Karpas-422 (cell line): Measurements from ENCODE around the gene RASGEF1B. TPM values are rescaled to one million over a fixed set of nuclear protein-coding genes. Genes with fewer than 3 reads are reported as not detected.

Experiments used
- DNase-seq: peaks from one replicate; pipeline ENCODE4 v3.0.0-alpha.2; 2015
- H2AFZ ChIP-seq: fragments of 200-600 bp; sonication (generic); 2 replicates; pipeline ENCODE4 v1.6.1; 2014; ENCODE audit warnings: antibody characterized with exemption, low read length, mixed read lengths
- H3K27ac ChIP-seq: fragments of 200-600 bp; sonication (generic); 2 replicates; pipeline ENCODE4 v1.5.1; 2014; ENCODE audit warnings: mild to moderate bottlenecking, low read length, moderate library complexity
- H3K27me3 ChIP-seq: fragments of 200-600 bp; sonication (generic); 2 replicates; pipeline ENCODE4 v1.6.1; 2014; ENCODE audit warnings: low read length, mixed read lengths
- H3K36me3 ChIP-seq: fragments of 200-600 bp; sonication (generic); 2 replicates; pipeline ENCODE4 v1.6.1; 2014; ENCODE audit warnings: low read length, mixed read lengths; ENCODE audit not compliant: insufficient read depth
- H3K4me1 ChIP-seq: fragments of 200-600 bp; sonication (generic); 2 replicates; pipeline ENCODE4 v1.6.1; 2014; ENCODE audit warnings: mild to moderate bottlenecking, low read length, mixed read lengths
- H3K4me2 ChIP-seq: fragments of 200-600 bp; sonication (generic); 2 replicates; pipeline ENCODE4 v1.6.1; 2014; ENCODE audit warnings: low read length, low read depth, mild to moderate bottlenecking; ENCODE audit not compliant: poor library complexity, severe bottlenecking
- H3K4me3 ChIP-seq: fragments of 200-600 bp; sonication (generic); 2 replicates; pipeline ENCODE4 v1.5.1; 2014; ENCODE audit warnings: mild to moderate bottlenecking, antibody characterized with exemption, low read length, mixed read lengths
- H3K79me2 ChIP-seq: fragments of 200-600 bp; sonication (generic); 2 replicates; pipeline ENCODE4 v1.6.1; 2014; ENCODE audit warnings: mild to moderate bottlenecking, low read length, mixed read lengths
- H3K9ac ChIP-seq: fragments of 200-600 bp; sonication (generic); 2 replicates; pipeline ENCODE4 v1.6.0; 2014; ENCODE audit warnings: low read length
- H3K9me2 ChIP-seq: fragments of 200-600 bp; sonication (generic), shearing (Covaris generic); replicated peaks from 2 replicates; pipeline ENCODE4 v1.6.0; 2014; ENCODE audit warnings: mild to moderate bottlenecking, low read length, moderate library complexity; ENCODE audit not compliant: insufficient read depth
- H3K9me3 ChIP-seq: fragments of 300-700, 200-600 bp; sonication (generic); 2 replicates; pipeline ENCODE4 v1.6.1; 2014; ENCODE audit warnings: low read length, mixed read lengths
- H4K20me1 ChIP-seq: fragments of 200-600 bp; sonication (generic); 2 replicates; pipeline ENCODE4 v1.6.1; 2014; ENCODE audit warnings: mild to moderate bottlenecking, antibody characterized with exemption, low read length, low read depth; ENCODE audit not compliant: insufficient read depth
- total RNA-seq: library from RNA; depleted of rRNA; stranded (reverse); fragments of >200 nt; shearing (Covaris generic); gene quantifications from 2 replicates; pipeline ENCODE4 v1.2.3, GENCODE V29; 2014; ENCODE audit warnings: low replicate concordance

RASGEF1B gene
- total RNA-seq, 1 experiment from 2014 or later = 1.6 TPM

DNA sequence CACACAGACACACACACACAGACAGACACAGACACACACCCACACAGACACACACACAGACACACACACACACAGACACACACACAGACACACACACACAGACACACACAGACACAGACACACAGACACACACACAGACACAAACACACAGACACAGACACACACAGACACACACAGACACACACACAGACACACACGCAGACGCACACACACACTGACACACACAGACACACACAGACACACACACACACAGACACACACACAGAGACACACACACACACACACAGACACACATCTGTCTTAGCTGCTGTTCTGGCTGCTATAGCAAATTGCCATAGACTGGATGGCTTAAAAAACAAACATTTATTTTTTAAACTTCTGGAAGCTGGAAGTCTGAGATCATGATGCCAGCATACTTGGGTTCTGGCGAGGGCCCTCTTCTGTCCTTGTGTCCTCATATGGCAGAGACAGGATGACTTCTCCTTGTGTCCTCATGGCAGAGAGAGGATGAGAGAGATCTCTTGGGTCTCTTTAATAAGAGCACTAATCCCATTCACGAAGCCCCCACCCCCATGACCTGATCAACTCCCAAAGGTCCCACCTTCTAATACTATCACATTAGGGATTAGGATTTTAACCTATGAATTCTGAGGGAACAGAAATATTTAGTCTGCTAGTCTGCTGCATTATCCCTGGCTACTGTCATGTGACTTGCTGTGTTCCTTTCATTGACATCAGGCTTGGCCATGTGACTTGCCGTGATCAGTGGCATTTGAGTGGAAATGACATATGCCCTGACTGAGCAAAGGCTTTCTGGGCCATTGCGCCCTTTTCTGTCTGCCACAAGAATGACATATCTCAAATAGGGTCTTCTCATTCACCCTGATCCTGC, 32.7 kb upstream of the RASGEF1B start:
- Histone ChIP-seq H2AFZ (peak overlapping the region; percentile 14; the same call in 1 of the 2 replicates), H3K36me3 (no peaks in the 10 kb centered on the region), H3K4me1 (no peaks in the 10 kb centered on the region), H4K20me1 (no peaks in the 10 kb centered on the region), H3K4me2 (no peak overlapping the region), H3K9me3 (no peaks in the 10 kb centered on the region), H3K27ac (no peak overlapping the region), H3K4me3 (no peak overlapping the region), H3K9ac (no peak overlapping the region), H3K27me3 (no peaks in the 10 kb centered on the region), H3K79me2 (no peaks in the 10 kb centered on the region), H3K9me2 (no peaks in the 10 kb centered on the region)
- DNase-seq = no peak

DNA sequence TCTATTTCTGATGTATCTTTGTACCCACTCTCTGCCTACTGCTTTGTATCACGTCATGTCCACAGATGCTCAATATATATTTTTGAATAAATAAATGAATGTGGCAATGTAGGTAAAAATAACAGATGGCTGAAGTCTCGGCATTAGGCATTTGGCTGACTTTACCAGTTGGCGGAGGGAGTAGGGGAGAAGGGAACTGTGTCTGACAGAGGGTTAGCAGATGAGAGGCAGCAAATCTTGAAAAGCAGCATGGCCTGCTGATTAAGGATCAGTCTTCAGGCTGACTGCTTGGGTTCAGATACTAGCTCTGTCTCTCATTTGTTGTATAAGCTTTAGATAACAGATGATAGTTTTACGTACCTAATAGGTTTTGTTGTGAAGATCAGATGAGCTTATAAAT, 31.9 kb upstream of the RASGEF1B start:
- no peaks in the 10 kb centered on the region for H4K20me1 ChIP-seq
- H2AFZ ChIP-seq = no peak overlapping the region
- H3K4me2 ChIP-seq = no peak overlapping the region
- H3K9me3 ChIP-seq = no peaks in the 10 kb centered on the region
- no peaks in the 10 kb centered on the region for H3K9me2 ChIP-seq
- H3K27ac ChIP-seq = no peak overlapping the region
- H3K36me3 ChIP-seq = no peaks in the 10 kb centered on the region
- H3K4me1 ChIP-seq = no peaks in the 10 kb centered on the region
- no peak overlapping the region for H3K9ac ChIP-seq
- H3K4me3 ChIP-seq = no peak overlapping the region
- DNase-seq = no peak
- no peaks in the 10 kb centered on the region for H3K79me2 ChIP-seq
- H3K27me3 ChIP-seq = no peaks in the 10 kb centered on the region

GRCh38 chr4:81502564-81502963, 30.9 kb upstream of the RASGEF1B start:
- Histone ChIP-seq H3K79me2 (no peaks in the 10 kb centered on the region), H3K4me1 (no peaks in the 10 kb centered on the region), H4K20me1 (no peaks in the 10 kb centered on the region), H3K36me3 (no peaks in the 10 kb centered on the region), H3K27me3 (no peaks in the 10 kb centered on the region), H2AFZ (no peak overlapping the region), H3K27ac (no peak overlapping the region), H3K9me3 (no peaks in the 10 kb centered on the region), H3K4me2 (no peak overlapping the region), H3K9ac (no peak overlapping the region), H3K9me2 (no peaks in the 10 kb centered on the region), H3K4me3 (no peak overlapping the region)
- no peak for DNase-seq

DNA sequence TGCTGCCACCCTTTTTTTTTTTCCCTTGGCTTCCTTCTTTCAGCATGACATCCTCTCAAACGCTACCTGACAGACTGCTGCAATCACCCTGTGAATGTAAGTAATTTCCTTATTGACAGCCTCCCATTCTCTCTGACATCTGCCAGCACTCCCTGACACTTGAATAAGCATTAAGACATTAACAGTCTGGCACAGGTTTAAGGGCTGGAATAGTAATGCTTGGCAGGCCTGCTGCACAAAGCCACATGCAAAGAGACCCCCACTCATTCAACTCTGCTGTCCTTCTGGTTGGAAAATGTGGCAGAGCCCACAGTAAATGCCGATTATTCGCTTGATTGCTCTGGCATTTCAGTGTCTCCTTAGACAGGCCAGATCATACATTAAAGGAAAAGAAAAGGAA, 28.1 kb upstream of the RASGEF1B start:
- no peak for DNase-seq
- Histone ChIP-seq H4K20me1 (no peaks in the 10 kb centered on the region), H3K27me3 (no peaks in the 10 kb centered on the region), H3K79me2 (no peaks in the 10 kb centered on the region), H3K9ac (no peak overlapping the region), H3K9me2 (no peaks in the 10 kb centered on the region), H3K4me3 (no peak overlapping the region), H3K9me3 (no peaks in the 10 kb centered on the region), H2AFZ (no peak overlapping the region), H3K36me3 (no peaks in the 10 kb centered on the region), H3K4me2 (no peak overlapping the region), H3K4me1 (no peaks in the 10 kb centered on the region), H3K27ac (no peak overlapping the region)

- H3K79me2 ChIP-seq = no peaks in the 10 kb centered on the region
- no peak overlapping the region for H3K27ac ChIP-seq
- H3K9ac ChIP-seq = no peak overlapping the region
- no peak overlapping the region for H3K4me2 ChIP-seq
- H3K36me3 ChIP-seq = no peaks in the 10 kb centered on the region
- no peaks in the 10 kb centered on the region for H3K9me3 ChIP-seq
- no peaks in the 10 kb centered on the region for H3K9me2 ChIP-seq
- H4K20me1 ChIP-seq = no peaks in the 10 kb centered on the region
- H3K4me1 ChIP-seq = no peaks in the 10 kb centered on the region
- no peak overlapping the region for H2AFZ ChIP-seq
- H3K4me3 ChIP-seq = no peak overlapping the region
- H3K27me3 ChIP-seq = no peaks in the 10 kb centered on the region
- no peak for DNase-seq
These were observed 26.9 kb upstream of the RASGEF1B start for GRCh38 chr4:81498551-81499099.

GRCh38 chr4:81498046-81498445, 26.3 kb upstream of the RASGEF1B start:
- H3K36me3 ChIP-seq = no peaks in the 10 kb centered on the region
- DNase-seq = no peak
- no peak overlapping the region for H3K4me3 ChIP-seq
- H3K27ac ChIP-seq = no peak overlapping the region
- no peak overlapping the region for H2AFZ ChIP-seq
- no peaks in the 10 kb centered on the region for H3K9me3 ChIP-seq
- no peaks in the 10 kb centered on the region for H3K79me2 ChIP-seq
- H3K4me1 ChIP-seq = no peaks in the 10 kb centered on the region
- H3K9ac ChIP-seq = no peak overlapping the region
- no peak overlapping the region for H3K4me2 ChIP-seq
- H4K20me1 ChIP-seq = no peaks in the 10 kb centered on the region
- H3K27me3 ChIP-seq = no peaks in the 10 kb centered on the region
- H3K9me2 ChIP-seq = no peaks in the 10 kb centered on the region

DNA sequence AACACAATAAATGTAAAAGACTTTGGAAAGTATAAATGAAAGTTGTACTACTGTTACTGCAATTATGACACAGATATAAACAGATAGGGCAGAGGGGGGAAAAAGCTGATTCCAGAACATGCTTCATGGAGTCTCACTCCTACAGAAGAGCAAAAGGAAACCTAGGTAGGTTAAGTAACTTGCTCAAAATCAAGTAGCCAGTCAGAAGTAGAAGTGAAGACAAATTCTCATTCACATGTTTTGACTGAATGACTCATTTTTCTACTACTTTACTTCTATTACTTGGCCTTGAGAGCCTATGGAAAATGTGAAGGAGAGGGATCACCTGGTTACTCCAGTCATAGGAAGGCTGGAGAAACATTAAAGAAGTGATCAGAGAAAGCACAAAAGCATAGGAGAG, 23.6 kb upstream of the RASGEF1B start:
- no peak for DNase-seq
- no peaks in the 10 kb centered on the region for H4K20me1 ChIP-seq
- H3K4me3 ChIP-seq = no peak overlapping the region
- H3K27me3 ChIP-seq = no peaks in the 10 kb centered on the region
- no peak overlapping the region for H3K4me2 ChIP-seq
- H3K4me1 ChIP-seq = no peaks in the 10 kb centered on the region
- H2AFZ ChIP-seq = no peak overlapping the region
- no peak overlapping the region for H3K27ac ChIP-seq
- no peak overlapping the region for H3K9ac ChIP-seq
- H3K79me2 ChIP-seq = no peaks in the 10 kb centered on the region
- no peaks in the 10 kb centered on the region for H3K9me2 ChIP-seq
- H3K9me3 ChIP-seq = no peaks in the 10 kb centered on the region
- no peaks in the 10 kb centered on the region for H3K36me3 ChIP-seq

DNA sequence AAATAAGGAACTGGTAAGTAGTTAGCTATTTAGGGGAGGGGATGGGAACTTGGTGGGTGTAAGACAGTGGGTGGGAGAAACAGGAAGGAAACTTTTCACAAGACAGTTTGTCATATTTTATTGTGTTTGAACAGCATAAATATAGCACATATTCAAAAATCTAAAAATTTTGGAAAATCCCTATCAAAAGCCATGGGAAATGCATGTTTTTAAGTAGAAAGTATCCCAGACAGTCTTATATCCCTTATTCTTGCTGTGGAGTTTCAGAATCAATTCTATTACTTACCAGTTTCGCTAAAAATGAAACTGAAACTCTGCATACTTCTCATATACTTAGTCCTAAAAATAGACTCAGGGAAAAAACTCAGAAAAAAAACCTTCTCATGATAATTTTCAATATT, 22.3 kb upstream of the RASGEF1B start:
- H3K36me3 ChIP-seq = no peaks in the 10 kb centered on the region
- no peaks in the 10 kb centered on the region for H4K20me1 ChIP-seq
- no peaks in the 10 kb centered on the region for H3K9me3 ChIP-seq
- H3K79me2 ChIP-seq = no peaks in the 10 kb centered on the region
- no peak for DNase-seq
- no peak overlapping the region for H3K27ac ChIP-seq
- no peak overlapping the region for H3K9ac ChIP-seq
- H3K4me3 ChIP-seq = no peak overlapping the region
- no peaks in the 10 kb centered on the region for H3K9me2 ChIP-seq
- H3K27me3 ChIP-seq = no peaks in the 10 kb centered on the region
- H3K4me1 ChIP-seq = no peaks in the 10 kb centered on the region
- no peak overlapping the region for H2AFZ ChIP-seq
- H3K4me2 ChIP-seq = no peak overlapping the region
